Chondrocyte (in vitro differentiated cells): ENCODE data around the gene WDR76. TPM values are rescaled to one million over a fixed set of nuclear protein-coding genes. Genes with fewer than 3 reads are reported as not detected.

Experiments used
- DNase-seq: peaks from one replicate; pipeline ENCODE4 v3.0.0; 2021; ENCODE audit warnings: mixed read lengths, low spot score
- H3K27ac Mint-ChIP-seq: one replicate; pipeline ENCODE4 v1.8.0; 2021; ENCODE audit warnings: mild to moderate bottlenecking, moderate library complexity, mixed read lengths; ENCODE audit not compliant: unreplicated experiment
- H3K27me3 Mint-ChIP-seq: 2 replicates; pipeline ENCODE4 v1.8.0; 2021; ENCODE audit warnings: low read depth, mixed read lengths
- H3K36me3 Mint-ChIP-seq: 2 replicates; pipeline ENCODE4 v1.8.0; 2021; ENCODE audit warnings: low read depth, mixed read lengths
- H3K4me1 Mint-ChIP-seq: 2 replicates; pipeline ENCODE4 v1.8.0; 2021; ENCODE audit warnings: low read depth, mild to moderate bottlenecking, mixed read lengths
- H3K4me3 Mint-ChIP-seq: one replicate; pipeline ENCODE4 v1.8.0; 2021; ENCODE audit warnings: mild to moderate bottlenecking, moderate library complexity, mixed read lengths; ENCODE audit not compliant: unreplicated experiment
- H3K9me3 Mint-ChIP-seq: 2 replicates; pipeline ENCODE4 v1.8.0; 2021; ENCODE audit warnings: low read depth, mixed read lengths
- long read RNA-seq: library from polyadenylated mRNA; stranded (forward); transcript quantifications from one replicate; pipeline ENCODE4 v2.0.0, GENCODE V29; 2021
- total RNA-seq: library from RNA; stranded (reverse); gene quantifications from 3 replicates; pipeline ENCODE4 v1.2.1, GENCODE V29; 2021
- TF ChIP-seq, protein P1 (sequence below): fragments of 200-600 bp; sonication (generic); IDR thresholded peaks from 2 replicates; pipeline ENCODE4 v1.5.0; 2021; ENCODE audit warnings: antibody characterized with exemption, mild to moderate bottlenecking, moderate library complexity

WDR76 gene
- 6.1 to 15.3 TPM (median 6.6 TPM) in 3 replicates for total RNA-seq
- long read RNA-seq, transcript WDR76-201 (13 exons, 3,978 nt), result major isoform, 10 of 10 reads
- long read RNA-seq, partial matches to known transcripts, result 0 of 10 reads
- long read RNA-seq, other reads (novel, unspliced or antisense), result 0 of 10 reads

DNA sequence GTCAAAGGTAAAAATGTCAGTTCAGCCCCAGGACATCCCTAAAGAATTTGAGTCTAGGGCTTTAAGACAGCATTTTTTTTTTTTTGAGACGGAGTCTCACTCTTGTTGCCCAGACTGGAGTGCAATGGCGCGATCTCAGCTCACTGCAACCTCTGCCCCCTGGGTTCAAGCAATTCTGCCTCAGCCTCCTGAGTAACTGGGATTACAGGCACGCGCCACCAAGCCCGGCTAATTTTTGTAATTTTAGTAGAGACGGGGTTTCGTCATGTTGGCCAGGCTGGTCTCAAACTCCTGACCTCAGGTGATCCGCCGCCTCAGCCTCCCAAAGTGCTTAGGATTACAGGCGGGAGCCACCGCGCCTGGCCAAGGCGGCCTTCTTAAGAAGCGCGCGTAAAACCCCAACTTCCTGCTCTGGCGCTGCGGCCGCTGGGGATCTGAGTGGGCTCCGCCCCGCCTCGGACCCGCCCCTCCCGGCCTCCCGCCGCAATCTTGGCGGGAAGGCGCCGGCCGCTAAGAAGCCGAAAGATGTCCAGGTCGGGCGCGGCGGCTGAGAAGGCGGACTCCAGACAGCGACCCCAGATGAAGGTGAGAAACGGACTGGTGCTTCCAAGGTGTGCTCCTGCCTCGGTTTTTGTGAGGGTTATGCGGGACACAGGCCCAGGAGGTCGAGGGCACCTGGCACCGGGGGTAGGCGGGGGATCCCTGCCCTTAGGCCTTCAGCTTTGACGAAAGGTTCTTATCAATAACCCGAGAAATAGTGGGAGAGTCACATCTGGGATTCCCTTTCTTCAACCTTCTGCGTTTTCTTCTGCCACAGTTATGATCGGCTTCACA, at the start of gene WDR76:
TSS of gene WDR76 (plus strand) at position 495 of the 834 bp plus-strand sequence. CDS start at position 526, 31 bp downstream.
- no peaks in the 10 kb centered on the region for H3K9me3 Mint-ChIP-seq
- peaks cover 40% of the 10 kb centered on the region for H3K4me1 Mint-ChIP-seq
- no peak within 1 kb of the TSS for H3K27ac Mint-ChIP-seq
- no peak for DNase-seq
- H3K4me3 Mint-ChIP-seq, result peak within 1 kb of the TSS; percentile 77
- no peaks in the 10 kb centered on the region for H3K36me3 Mint-ChIP-seq
- no peaks in the 10 kb centered on the region for H3K27me3 Mint-ChIP-seq
- TF ChIP-seq, protein P1, sequence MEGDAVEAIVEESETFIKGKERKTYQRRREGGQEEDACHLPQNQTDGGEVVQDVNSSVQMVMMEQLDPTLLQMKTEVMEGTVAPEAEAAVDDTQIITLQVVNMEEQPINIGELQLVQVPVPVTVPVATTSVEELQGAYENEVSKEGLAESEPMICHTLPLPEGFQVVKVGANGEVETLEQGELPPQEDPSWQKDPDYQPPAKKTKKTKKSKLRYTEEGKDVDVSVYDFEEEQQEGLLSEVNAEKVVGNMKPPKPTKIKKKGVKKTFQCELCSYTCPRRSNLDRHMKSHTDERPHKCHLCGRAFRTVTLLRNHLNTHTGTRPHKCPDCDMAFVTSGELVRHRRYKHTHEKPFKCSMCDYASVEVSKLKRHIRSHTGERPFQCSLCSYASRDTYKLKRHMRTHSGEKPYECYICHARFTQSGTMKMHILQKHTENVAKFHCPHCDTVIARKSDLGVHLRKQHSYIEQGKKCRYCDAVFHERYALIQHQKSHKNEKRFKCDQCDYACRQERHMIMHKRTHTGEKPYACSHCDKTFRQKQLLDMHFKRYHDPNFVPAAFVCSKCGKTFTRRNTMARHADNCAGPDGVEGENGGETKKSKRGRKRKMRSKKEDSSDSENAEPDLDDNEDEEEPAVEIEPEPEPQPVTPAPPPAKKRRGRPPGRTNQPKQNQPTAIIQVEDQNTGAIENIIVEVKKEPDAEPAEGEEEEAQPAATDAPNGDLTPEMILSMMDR, result no peak

DNA sequence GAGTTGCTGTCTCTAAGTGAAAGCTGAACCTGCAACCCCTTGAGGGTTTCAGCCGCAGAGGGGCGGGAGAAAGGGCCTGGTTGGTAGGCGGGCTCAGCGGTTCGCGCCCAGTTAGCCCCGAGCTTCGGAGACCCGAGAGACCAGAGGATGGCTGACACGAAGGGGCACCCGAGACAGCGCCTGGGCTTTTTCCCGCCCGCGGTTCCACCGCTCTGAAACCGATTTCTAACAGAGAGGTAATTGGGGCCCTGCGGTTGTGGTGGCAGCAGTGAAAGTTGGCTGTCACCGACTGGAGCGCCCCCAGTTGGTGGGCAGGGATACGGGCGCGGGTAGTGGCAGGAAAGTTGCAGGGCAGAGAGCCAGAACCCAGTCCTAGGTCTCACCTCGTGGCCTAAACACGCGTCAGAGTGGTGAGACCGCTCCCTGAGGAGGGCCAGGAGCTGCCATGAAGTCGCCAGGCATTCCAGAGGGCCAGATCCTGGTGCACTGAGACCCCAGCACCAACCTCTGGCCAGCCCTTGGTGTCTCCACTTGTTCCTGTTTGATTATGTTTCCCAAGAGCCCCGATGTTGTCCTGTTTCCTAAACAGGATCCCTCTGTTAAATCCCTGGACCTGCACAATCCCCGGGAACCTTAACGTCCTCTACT, 49.4 kb upstream of the WDR76 start:
- Mint-ChIP-seq H3K4me3 (peak overlapping the region; percentile 84), H3K27me3 (no peaks in the 10 kb centered on the region), H3K4me1 (peaks cover 19% of the 10 kb centered on the region), H3K36me3 (peaks cover 5% of the 10 kb centered on the region), H3K27ac (peak overlapping the region; percentile 94), H3K9me3 (no peaks in the 10 kb centered on the region)
- TF ChIP-seq, protein P1, result peak; percentile 96
- DNase-seq, result no peak

DNA sequence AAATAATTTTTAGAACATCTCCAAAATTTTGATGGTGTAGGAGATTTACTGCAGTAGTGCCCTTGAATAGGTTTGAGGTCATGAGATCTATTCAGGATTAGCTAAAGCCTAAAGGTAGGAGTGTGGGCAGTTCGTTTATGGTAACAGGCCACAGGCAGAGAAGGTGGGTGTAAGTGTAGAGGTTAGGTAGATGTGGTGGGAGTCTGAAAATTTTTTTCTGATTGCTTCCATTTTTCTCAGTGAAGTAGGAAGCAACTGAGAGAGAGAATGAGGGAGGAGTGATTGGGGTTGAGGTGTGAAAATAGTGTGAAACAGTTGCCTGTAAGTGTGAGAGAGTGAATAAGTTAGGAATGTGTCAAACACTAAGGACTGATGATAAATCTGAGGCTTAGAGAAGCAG, 47.8 kb upstream of the WDR76 start:
- Mint-ChIP-seq H3K9me3 (no peaks in the 10 kb centered on the region), H3K4me3 (no peak overlapping the region), H3K36me3 (peaks cover under 1% of the 10 kb centered on the region), H3K4me1 (peaks cover 19% of the 10 kb centered on the region), H3K27ac (no peak overlapping the region), H3K27me3 (no peaks in the 10 kb centered on the region)
- TF ChIP-seq, protein P1, result no peak
- DNase-seq, result no peak

DNA sequence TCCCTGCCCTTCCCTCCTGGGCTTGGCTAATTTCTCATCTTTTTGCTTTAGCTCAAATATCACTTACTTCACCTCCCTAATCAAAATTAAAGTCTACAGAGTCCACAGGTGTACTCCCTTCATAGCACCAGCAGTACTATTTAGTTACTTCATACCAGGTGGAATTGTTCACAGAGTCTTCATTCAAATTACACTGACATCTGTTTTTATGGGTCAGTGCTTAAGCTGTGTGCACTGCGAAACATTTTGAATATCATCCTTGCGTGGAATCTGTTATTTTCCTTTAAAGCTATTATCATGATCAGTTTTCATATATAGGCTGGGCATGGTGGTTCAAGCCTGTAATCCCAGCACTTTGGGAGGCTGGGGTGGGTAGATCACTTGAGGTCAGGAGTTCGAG, 37.4 kb upstream of the WDR76 start:
- H3K4me1 Mint-ChIP-seq, result peaks cover 18% of the 10 kb centered on the region
- H3K36me3 Mint-ChIP-seq, result peaks cover 14% of the 10 kb centered on the region
- DNase-seq, result no peak
- no peak overlapping the region for H3K27ac Mint-ChIP-seq
- TF ChIP-seq, protein P1, result no peak
- H3K27me3 Mint-ChIP-seq, result no peaks in the 10 kb centered on the region
- H3K9me3 Mint-ChIP-seq, result no peaks in the 10 kb centered on the region
- no peak overlapping the region for H3K4me3 Mint-ChIP-seq

DNA sequence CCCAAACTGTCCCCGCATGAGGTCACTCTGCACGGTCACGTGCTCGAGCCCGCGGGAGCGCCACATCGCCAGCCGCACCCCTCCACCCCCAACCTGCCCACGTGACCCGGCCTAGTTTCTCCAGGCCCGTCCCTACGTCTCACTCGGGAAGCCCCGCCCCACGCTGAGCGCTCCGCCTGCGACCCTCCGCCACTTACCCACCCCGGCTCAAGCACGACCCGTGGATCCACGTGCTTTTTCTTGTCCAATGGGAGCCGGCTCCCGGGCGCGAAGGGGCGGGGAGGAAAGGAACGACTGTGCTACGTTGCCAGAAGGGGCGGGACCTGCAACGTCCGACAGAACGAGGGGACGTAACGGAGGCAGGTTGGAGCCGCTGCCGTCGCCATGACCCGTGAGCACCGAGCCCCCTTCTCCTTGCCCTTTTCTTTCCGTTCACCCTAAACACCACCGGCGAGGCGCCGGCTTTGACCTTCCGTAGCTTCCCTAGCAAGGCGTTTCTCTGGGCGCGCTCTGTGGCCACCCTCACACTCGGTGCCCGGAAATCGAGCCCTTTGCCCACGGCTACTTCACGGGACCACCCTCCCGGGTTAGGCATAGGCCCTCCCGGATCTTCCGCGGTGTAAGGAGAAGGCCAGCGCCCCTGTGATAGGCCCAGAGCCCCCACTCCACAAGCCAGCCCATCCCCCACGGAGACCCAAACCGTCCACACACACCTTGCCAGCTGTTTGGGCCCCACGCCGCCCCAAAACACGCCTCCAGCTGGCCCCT, 34.6 kb upstream of the WDR76 start, which contains the start of gene SERF2:
TSS of gene SERF2 (plus strand) at position 328 of the 768 bp plus-strand sequence. CDS start at position 385, 57 bp downstream.
- peak; percentile 100 for DNase-seq
- TF ChIP-seq, protein P1, result no peak
- Mint-ChIP-seq H3K27ac (peak within 1 kb of the TSS; percentile 97), H3K4me3 (peak within 1 kb of the TSS; percentile 88), H3K27me3 (no peaks in the 10 kb centered on the region), H3K4me1 (peaks cover 45% of the 10 kb centered on the region), H3K36me3 (peaks cover 23% of the 10 kb centered on the region), H3K9me3 (no peaks in the 10 kb centered on the region)
